HG03439 (cell line): ENCODE data around the gene RTN4IP1.

Source experiments
- ATAC-seq: cut with Tn5 transposase; IDR thresholded peaks from one replicate; pipeline ENCODE4 v1.9.1; 2021; ENCODE audit warnings: mild to moderate bottlenecking, moderate library complexity; ENCODE audit not compliant: unreplicated experiment

The RTN4IP1 gene

GRCh38 chr6:106525107-106525881 lies 104.0 kb downstream of the RTN4IP1 start:
- ATAC-seq = peak; percentile 37

DNA sequence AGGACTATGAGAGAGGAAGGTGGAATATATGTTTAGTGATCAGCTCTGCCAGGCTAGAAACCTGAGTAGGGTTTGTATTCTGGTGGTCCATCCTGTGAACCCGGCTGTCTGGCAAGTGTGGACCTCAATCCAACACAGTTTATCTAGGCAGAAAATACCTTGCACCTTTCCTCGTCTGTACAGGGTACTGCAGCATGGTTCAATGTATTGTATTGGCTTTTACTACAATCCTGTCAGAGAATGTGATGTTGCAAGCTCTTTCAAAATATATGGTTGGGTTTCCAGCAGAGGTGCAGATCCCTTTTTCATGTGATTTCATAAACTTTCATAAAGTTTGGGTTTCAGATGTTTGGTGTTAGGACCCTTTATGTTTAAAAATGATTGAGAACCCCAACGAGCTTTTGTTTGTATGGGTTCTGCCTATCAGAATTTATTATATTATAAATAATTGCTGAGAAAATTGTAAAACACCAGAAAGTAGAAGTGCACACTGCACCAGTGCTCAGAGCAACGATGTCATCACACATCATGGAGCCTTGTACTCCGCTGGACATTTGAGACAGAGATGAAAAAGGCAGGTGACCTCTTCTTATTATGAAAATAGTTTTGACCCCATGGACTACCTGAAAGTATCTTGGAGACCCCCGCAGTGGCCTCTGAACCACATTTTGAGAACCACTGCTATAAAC lies 106.6 kb downstream of the RTN4IP1 start:
- no peak for ATAC-seq
